ENCODE results near the gene FOXE1. TPM values are rescaled to one million over a fixed set of nuclear protein-coding genes. Genes with fewer than 3 reads are reported as not detected.

Gene FOXE1
- polyA plus RNA-seq, 1 of the 3 experiments (the other 2 are of a cell fraction) = 0.03 TPM

GRCh38 chr9:97845130-97845529, 7.9 kb upstream of the FOXE1 start:
- H3K4me2 ChIP-seq = no peak overlapping the region
- peaks cover 2% of the 10 kb centered on the region for H3F3A ChIP-seq (replicated peaks; ENCODE audit: insufficient read depth)
- no peak for DNase-seq
- H3K9ac ChIP-seq = no peak overlapping the region
- ChIA-PET CTCF (no interaction called here), POLR2A (no interaction called here)
- peaks cover 37% of the 10 kb centered on the region for H3K27me3 ChIP-seq (ENCODE audit: insufficient read depth)
- no peaks in the 10 kb centered on the region for H3K36me3 ChIP-seq (replicated peaks in 1 of 2; ENCODE audit: control insufficient read depth in 1 of 2, insufficient read depth in 2 of 2, low read length in 1 of 2)
- H2AFZ ChIP-seq (ENCODE audit: low read depth) = no peak overlapping the region
- H3K9me2 ChIP-seq = no peaks in the 10 kb centered on the region
- no peaks in the 10 kb centered on the region for H3K79me2 ChIP-seq (ENCODE audit: insufficient read depth)
- no peaks in the 10 kb centered on the region for H4K20me1 ChIP-seq (ENCODE audit: insufficient read depth)
- TF ChIP-seq EZH2phosphoT487 (IDR thresholded peaks at IDR 0.05; ENCODE audit: borderline replicate concordance, low read depth) (no peak), GABPA (IDR thresholded peaks at IDR 0.05; ENCODE audit: low read depth) (no peak), RAD21 (IDR thresholded peaks at IDR 0.05; ENCODE audit: low read length) (no peak), MEF2A (IDR thresholded peaks at IDR 0.05; ENCODE audit: borderline replicate concordance, low read depth) (no peak), SMC3 (IDR thresholded peaks at IDR 0.05; ENCODE audit: low read depth, low read length) (no peak), FOXM1 (IDR thresholded peaks at IDR 0.05; ENCODE audit: low read depth) (no peak), TEAD4 (IDR thresholded peaks at IDR 0.05; ENCODE audit: borderline replicate concordance, insufficient read depth) (no peak), USF1 (IDR thresholded peaks at IDR 0.05; ENCODE audit: borderline replicate concordance, low read depth) (no peak), TAF1 (IDR thresholded peaks at IDR 0.05; ENCODE audit: borderline replicate concordance, low read depth, low read length) (no peak)
- H3K27ac ChIP-seq (ENCODE audit: low read depth in 2 of 2, low read length in 1 of 2) = no peak overlapping the region
- H3K9me3 ChIP-seq = no peaks in the 10 kb centered on the region
- 23% methylated on average over 2 of the region's 2 CpGs for WGBS (ENCODE audit: low lambda C conversion rate)
- H3K4me1 ChIP-seq (ENCODE audit: control insufficient read depth in 1 of 2, insufficient read depth in 2 of 2, low read depth in 1 of 2, low read length in 1 of 2) = no peaks in the 10 kb centered on the region; a peak in 1 of 4 replicates
- H3K4me3 ChIP-seq (ENCODE audit: low read depth in 2 of 2, low read length in 1 of 2) = no peak overlapping the region

- Histone ChIP-seq H3F3A (replicated peaks; ENCODE audit: insufficient read depth) (peaks cover 2% of the 10 kb centered on the region), H4K20me1 (ENCODE audit: insufficient read depth) (no peaks in the 10 kb centered on the region), H3K36me3 (replicated peaks in 1 of 2; ENCODE audit: control insufficient read depth in 1 of 2, insufficient read depth in 2 of 2, low read length in 1 of 2) (no peaks in the 10 kb centered on the region), H3K4me1 (ENCODE audit: control insufficient read depth in 1 of 2, insufficient read depth in 2 of 2, low read depth in 1 of 2, low read length in 1 of 2) (no peaks in the 10 kb centered on the region; a peak in 1 of 4 replicates), H3K4me2 (no peak overlapping the region), H3K9ac (no peak overlapping the region), H3K27me3 (ENCODE audit: insufficient read depth) (peaks cover 43% of the 10 kb centered on the region), H3K27ac (ENCODE audit: low read depth in 2 of 2, low read length in 1 of 2) (no peak overlapping the region), H3K79me2 (ENCODE audit: insufficient read depth) (no peaks in the 10 kb centered on the region), H3K4me3 (ENCODE audit: low read depth in 2 of 2, low read length in 1 of 2) (no peak overlapping the region), H3K9me3 (no peaks in the 10 kb centered on the region), H2AFZ (ENCODE audit: low read depth) (no peak overlapping the region), H3K9me2 (no peaks in the 10 kb centered on the region)
- CTCF ChIA-PET = interaction anchor here (1.2 kb wide), 2 partner anchors 9 to 13 kb away, joined by 3 read pairs; no protein-coding TSS in a partner anchor
- no peak for TF ChIP-seq CHD2 (IDR thresholded peaks at IDR 0.05; ENCODE audit: low read length, partially characterized antibody)
- TF ChIP-seq, protein P1, sequence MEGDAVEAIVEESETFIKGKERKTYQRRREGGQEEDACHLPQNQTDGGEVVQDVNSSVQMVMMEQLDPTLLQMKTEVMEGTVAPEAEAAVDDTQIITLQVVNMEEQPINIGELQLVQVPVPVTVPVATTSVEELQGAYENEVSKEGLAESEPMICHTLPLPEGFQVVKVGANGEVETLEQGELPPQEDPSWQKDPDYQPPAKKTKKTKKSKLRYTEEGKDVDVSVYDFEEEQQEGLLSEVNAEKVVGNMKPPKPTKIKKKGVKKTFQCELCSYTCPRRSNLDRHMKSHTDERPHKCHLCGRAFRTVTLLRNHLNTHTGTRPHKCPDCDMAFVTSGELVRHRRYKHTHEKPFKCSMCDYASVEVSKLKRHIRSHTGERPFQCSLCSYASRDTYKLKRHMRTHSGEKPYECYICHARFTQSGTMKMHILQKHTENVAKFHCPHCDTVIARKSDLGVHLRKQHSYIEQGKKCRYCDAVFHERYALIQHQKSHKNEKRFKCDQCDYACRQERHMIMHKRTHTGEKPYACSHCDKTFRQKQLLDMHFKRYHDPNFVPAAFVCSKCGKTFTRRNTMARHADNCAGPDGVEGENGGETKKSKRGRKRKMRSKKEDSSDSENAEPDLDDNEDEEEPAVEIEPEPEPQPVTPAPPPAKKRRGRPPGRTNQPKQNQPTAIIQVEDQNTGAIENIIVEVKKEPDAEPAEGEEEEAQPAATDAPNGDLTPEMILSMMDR (IDR thresholded peaks at IDR 0.05) = no peak
- TF ChIP-seq RCOR1 (IDR thresholded peaks at IDR 0.05; ENCODE audit: low read length) = no peak
- no peak for TF ChIP-seq EZH2phosphoT487 (IDR thresholded peaks at IDR 0.05; ENCODE audit: borderline replicate concordance, low read depth)
- TF ChIP-seq RXRA (IDR thresholded peaks at IDR 0.05; ENCODE audit: borderline replicate concordance, low read depth) = no peak
- TF ChIP-seq GABPA (IDR thresholded peaks at IDR 0.05; ENCODE audit: low read depth) = no peak
- TF ChIP-seq NRF1 (IDR thresholded peaks at IDR 0.05; ENCODE audit: low read depth, low read length) = no peak
- no peak for TF ChIP-seq NFIC (IDR thresholded peaks at IDR 0.05; ENCODE audit: borderline replicate concordance)
- TF ChIP-seq TCF12 (IDR thresholded peaks at IDR 0.05) = no peak
- TF ChIP-seq TEAD4 (IDR thresholded peaks at IDR 0.05; ENCODE audit: borderline replicate concordance, insufficient read depth) = no peak
- no peak for TF ChIP-seq RFX5 (IDR thresholded peaks at IDR 0.05; ENCODE audit: low read length)
- TF ChIP-seq RAD21 (IDR thresholded peaks at IDR 0.05; ENCODE audit: low read length) = no peak
- TF ChIP-seq EP300 (IDR thresholded peaks at IDR 0.05; ENCODE audit: borderline replicate concordance in 1 of 2, low read depth in 1 of 2, low read length in 1 of 2) = no peak
- TF ChIP-seq MXI1 (IDR thresholded peaks at IDR 0.05; ENCODE audit: low read depth, low read length) = no peak
- TF ChIP-seq, protein P2, sequence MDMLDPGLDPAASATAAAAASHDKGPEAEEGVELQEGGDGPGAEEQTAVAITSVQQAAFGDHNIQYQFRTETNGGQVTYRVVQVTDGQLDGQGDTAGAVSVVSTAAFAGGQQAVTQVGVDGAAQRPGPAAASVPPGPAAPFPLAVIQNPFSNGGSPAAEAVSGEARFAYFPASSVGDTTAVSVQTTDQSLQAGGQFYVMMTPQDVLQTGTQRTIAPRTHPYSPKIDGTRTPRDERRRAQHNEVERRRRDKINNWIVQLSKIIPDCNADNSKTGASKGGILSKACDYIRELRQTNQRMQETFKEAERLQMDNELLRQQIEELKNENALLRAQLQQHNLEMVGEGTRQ (IDR thresholded peaks at IDR 0.05; ENCODE audit: borderline replicate concordance, low read depth, low read length) = no peak
- TF ChIP-seq JUND (IDR thresholded peaks at IDR 0.05) = no peak
- TF ChIP-seq SIN3A (IDR thresholded peaks at IDR 0.05; ENCODE audit: borderline replicate concordance, low read depth, low read length) = no peak
- TF ChIP-seq YY1 (IDR thresholded peaks at IDR 0.05; ENCODE audit: low read depth) = no peak
- POLR2A ChIA-PET = no interaction called here
- DNase-seq = no peak
- WGBS (ENCODE audit: low lambda C conversion rate) = 26% methylated on average over 2 of the region's 2 CpGs
Measured at GRCh38 chr9:97845763-97846162, 7.3 kb upstream of the FOXE1 start.

Data from SK-N-SH (cell line).